Measurements from ENCODE around the gene NADK. TPM values are rescaled to one million over a fixed set of nuclear protein-coding genes. Genes with fewer than 3 reads are reported as not detected.
"Not testable (repeated sequence)": the region's sequence is repeated elsewhere in the genome, so short reads cannot be mapped to it uniquely, and the experiment has no call there.

NADK gene
- polyA plus RNA-seq, 10 donors = 25.1 to 40.0 (median 30.4) TPM

GRCh38 chr1:1764876-1765470 is 13.3 kb downstream of the NADK start:
- DNase-seq = no peak

GRCh38 chr1:1763657-1764621 is 14.3 kb downstream of the NADK start:
- DNase-seq = no peak

- no peak for DNase-seq
Measured at GRCh38 chr1:1761504-1762376, 16.5 kb downstream of the NADK start.

GRCh38 chr1:1760715-1761114 is 17.6 kb downstream of the NADK start:
- no peak for DNase-seq

GRCh38 chr1:1760345-1760650 is 18.0 kb downstream of the NADK start:
- DNase-seq = no peak

GRCh38 chr1:1759456-1760344 is 18.6 kb downstream of the NADK start:
- DNase-seq = no peak

- DNase-seq = peak in 1 of 3 donors; percentile 11
Measured at GRCh38 chr1:1758692-1759455, 19.4 kb downstream of the NADK start.

- DNase-seq = no peak
Measured at GRCh38 chr1:1758059-1758621, 20.1 kb downstream of the NADK start.

GRCh38 chr1:1757422-1758058 is 20.7 kb downstream of the NADK start:
- no peak for DNase-seq

- DNase-seq = no peak
Measured at GRCh38 chr1:1756661-1757421, 21.4 kb downstream of the NADK start.

GRCh38 chr1:1755852-1756251 is 22.4 kb downstream of the NADK start:
- no peak for DNase-seq

- DNase-seq = no peak
Measured at GRCh38 chr1:1755426-1755825, 22.8 kb downstream of the NADK start.

GRCh38 chr1:1754051-1754815 is 24.0 kb downstream of the NADK start:
- no peak for DNase-seq

GRCh38 chr1:1753607-1754005 is 24.7 kb downstream of the NADK start:
- no peak for DNase-seq

- DNase-seq = peak; percentile 22 to 44 (median 36)
Measured at GRCh38 chr1:1752636-1753606, 25.3 kb downstream of the NADK start.

GRCh38 chr1:1752190-1752589 is 26.1 kb downstream of the NADK start:
- no peak for DNase-seq

- not testable (repeated sequence) for DNase-seq
Measured at GRCh38 chr1:1749941-1750340, 28.3 kb downstream of the NADK start.

Measured in muscle of back (tissue), 11 donors.